Hematopoietic multipotent progenitor cell (in vitro differentiated cells): ENCODE measurements around the gene ICA1. TPM values are rescaled to one million over a fixed set of nuclear protein-coding genes. Genes with fewer than 3 reads are reported as not detected.

ENCODE experiments used
- DNase-seq, 3 donors: peaks; one replicate each; pipeline ENCODE4 v3.0.0-alpha.2; 2011 to 2015; ENCODE audit warnings: low read depth in 2 of 3, low spot score in 2 of 3
- total RNA-seq: library from RNA; depleted of rRNA; stranded (reverse); fragments of >200 nt; gene quantifications from one replicate; pipeline ENCODE4 v1.2.3, GENCODE V29; 2012

The ICA1 gene
- total RNA-seq, 1 donor: 14.0 TPM

GRCh38 chr7:8228766-8229674, 32.9 kb downstream of the ICA1 start:
- no peak for DNase-seq

GRCh38 chr7:8228068-8228467, 33.9 kb downstream of the ICA1 start:
- DNase-seq: no peak

GRCh38 chr7:8227261-8227660, 34.7 kb downstream of the ICA1 start:
- no peak for DNase-seq

GRCh38 chr7:8226501-8226900, 35.5 kb downstream of the ICA1 start:
- peak in 2 of 3 donors; percentile 3 to 7 for DNase-seq

GRCh38 chr7:8221567-8221966, 40.4 kb downstream of the ICA1 start:
- no peak for DNase-seq

- no peak for DNase-seq
Measured at GRCh38 chr7:8221101-8221495, 40.9 kb downstream of the ICA1 start.

GRCh38 chr7:8220376-8221100, 41.4 kb downstream of the ICA1 start:
- no peak for DNase-seq

GRCh38 chr7:8217200-8218068, 44.5 kb downstream of the ICA1 start:
- DNase-seq: peak; percentile 50 to 86 (median 57)

GRCh38 chr7:8216334-8216690, 45.7 kb downstream of the ICA1 start:
- DNase-seq: no peak

- DNase-seq: no peak
Measured at GRCh38 chr7:8215648-8216333, 46.2 kb downstream of the ICA1 start.

GRCh38 chr7:8214244-8214824, 47.6 kb downstream of the ICA1 start:
- no peak for DNase-seq

- no peak for DNase-seq
Measured at GRCh38 chr7:8213381-8213780, 48.6 kb downstream of the ICA1 start.

GRCh38 chr7:8212638-8213037, 49.3 kb downstream of the ICA1 start:
- no peak for DNase-seq

- no peak for DNase-seq
Measured at GRCh38 chr7:8211725-8212096, 50.3 kb downstream of the ICA1 start.

- no peak for DNase-seq
Measured at GRCh38 chr7:8210845-8211724, 50.9 kb downstream of the ICA1 start.

- DNase-seq: no peak
Measured at GRCh38 chr7:8209353-8209752, 52.6 kb downstream of the ICA1 start.

GRCh38 chr7:8208816-8209215, 53.2 kb downstream of the ICA1 start:
- no peak for DNase-seq

- DNase-seq: no peak
Measured at GRCh38 chr7:8206956-8207355, 55.0 kb downstream of the ICA1 start.

GRCh38 chr7:8205537-8205936, 56.4 kb downstream of the ICA1 start:
- no peak for DNase-seq
